ENCODE results near the gene TBC1D3B. TPM values are rescaled to one million over a fixed set of nuclear protein-coding genes. Genes with fewer than 3 reads are reported as not detected.

TBC1D3B gene
- total and polyA plus RNA-seq, 2 of the 13 experiments (the other 11 are each of a cell fraction or from before 2014, with no cell fraction given): 1.1 to 1.8 TPM

DNA sequence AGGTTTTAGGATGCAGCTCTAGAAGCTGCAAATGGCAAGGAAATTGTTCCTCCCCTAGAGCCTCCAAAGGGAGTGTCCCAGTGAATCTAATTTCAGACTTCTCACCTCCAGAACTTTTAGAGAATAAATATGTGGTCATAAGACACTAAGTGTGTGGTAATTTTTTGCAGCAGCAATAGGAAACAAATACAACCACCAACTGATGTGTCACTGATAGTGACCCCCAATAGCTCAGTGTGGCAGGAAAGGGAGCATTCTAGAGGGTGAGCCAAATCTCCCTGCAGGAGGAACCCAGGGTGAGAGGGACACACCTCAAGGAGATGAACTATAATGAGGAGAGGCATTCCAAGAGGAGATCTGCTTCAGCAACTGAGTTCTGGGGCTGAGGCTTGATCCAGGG is 38.5 kb upstream of the TBC1D3B start:
- H4K20me1 ChIP-seq (ENCODE audit: insufficient read depth, low read length): no peaks in the 10 kb centered on the region
- BruUV-seq (replicated peaks): no TSS peak
- H3K27me3 ChIP-seq (ENCODE audit: control insufficient read depth in 1 of 2, insufficient read depth in 2 of 2, low read length in 2 of 2): peaks cover 2 to 18% of the 10 kb centered on the region in 2 experiments; a peak in 4 of 5 replicates
- H3K4me3 ChIP-seq (replicated peaks in 1 of 3; ENCODE audit: insufficient read depth in 1 of 3, low read depth in 2 of 3, low read length in 3 of 3): no peak overlapping the region
- H3K4me1 ChIP-seq (ENCODE audit: insufficient read depth, low read length): no peaks in the 10 kb centered on the region
- DNase-seq (ENCODE audit: low spot score) (no peak), FAIRE-seq (no peak), ATAC-seq (no peak)
- H3K36me3 ChIP-seq (replicated peaks in 1 of 2; ENCODE audit: control insufficient read depth in 1 of 2, insufficient read depth in 2 of 2, low read length in 2 of 2): no peaks in the 10 kb centered on the region
- no peak overlapping the region for H3K4me2 ChIP-seq (ENCODE audit: low read depth, low read length)
- no peaks in the 10 kb centered on the region for H3K9me3 ChIP-seq (ENCODE audit: low read length)
- no peaks in the 10 kb centered on the region for H3K79me2 ChIP-seq (ENCODE audit: insufficient read depth, low read length)
- no peak overlapping the region for H3K9ac ChIP-seq (ENCODE audit: insufficient read depth, low read depth, low read length)
- in situ Hi-C loops (cut with HindIII; ENCODE audit: extremely low pct_ligation_motif_present, low pct_unique_long_range_greater_than_20kb) (no loop called here), intact Hi-C loops (cut with micrococcal nuclease; ENCODE audit: unreplicated experiment) (no loop called here)
- ChIA-PET CTCF (ENCODE audit: low intra/inter-chr PET ratio, low total read pairs) (no interaction called here), POLR2A (no interaction called here)
- no peak overlapping the region for H2AFZ ChIP-seq (ENCODE audit: low read length)
- H3K27ac ChIP-seq (ENCODE audit: extremely low read length, insufficient read depth, low read length): no peak overlapping the region
- TF ChIP-seq REXO4 (CRISPR knock-in tag; IDR thresholded peaks at IDR 0.05; ENCODE audit: borderline replicate concordance): no peak
- no peak for TF ChIP-seq ZNF263 (CRISPR knock-in tag; IDR thresholded peaks at IDR 0.05)
- no peak for TF ChIP-seq PHB2 (IDR thresholded peaks at IDR 0.05; ENCODE audit: partially characterized antibody)
- no peak for TF ChIP-seq NR3C1 (CRISPR knock-in tag; IDR thresholded peaks at IDR 0.05)
- no peak for TF ChIP-seq ZNF232 (CRISPR knock-in tag; IDR thresholded peaks at IDR 0.05; ENCODE audit: borderline replicate concordance)
- no peak for TF ChIP-seq MTF1 (CRISPR knock-in tag; IDR thresholded peaks at IDR 0.05)

DNA sequence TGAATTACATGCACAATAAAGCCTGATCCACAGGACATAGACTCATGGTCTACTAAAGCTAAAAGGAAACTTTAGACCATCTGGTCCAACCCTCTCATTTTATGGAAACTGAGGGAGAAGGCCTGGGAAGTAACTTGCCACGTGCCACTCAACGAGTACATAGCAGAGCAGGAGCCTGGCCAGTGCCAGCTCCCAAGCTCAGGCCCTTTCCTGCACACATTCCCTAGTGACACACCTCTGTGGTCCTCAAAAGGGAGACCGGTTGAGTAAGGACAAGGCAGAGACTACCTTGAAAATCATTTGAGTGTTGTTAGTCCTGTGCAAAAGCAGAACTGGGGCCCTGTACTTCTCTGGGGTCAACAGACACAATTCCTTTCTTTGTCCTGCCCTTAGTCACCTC is 37.3 kb upstream of the TBC1D3B start:
- Histone ChIP-seq H3K27me3 (ENCODE audit: control insufficient read depth in 1 of 2, insufficient read depth in 2 of 2, low read length in 2 of 2) (peaks cover 2 to 18% of the 10 kb centered on the region in 2 experiments; a peak in 4 of 5 replicates), H2AFZ (ENCODE audit: low read length) (no peak overlapping the region), H3K4me1 (ENCODE audit: insufficient read depth, low read length) (no peaks in the 10 kb centered on the region), H3K27ac (ENCODE audit: extremely low read length, insufficient read depth, low read length) (no peak overlapping the region), H3K9me3 (ENCODE audit: low read length) (no peaks in the 10 kb centered on the region), H3K4me3 (replicated peaks in 1 of 3; ENCODE audit: insufficient read depth in 1 of 3, low read depth in 2 of 3, low read length in 3 of 3) (no peak overlapping the region), H3K36me3 (replicated peaks in 1 of 2; ENCODE audit: control insufficient read depth in 1 of 2, insufficient read depth in 2 of 2, low read length in 2 of 2) (no peaks in the 10 kb centered on the region), H3K79me2 (ENCODE audit: insufficient read depth, low read length) (no peaks in the 10 kb centered on the region), H3K4me2 (ENCODE audit: low read depth, low read length) (no peak overlapping the region), H4K20me1 (ENCODE audit: insufficient read depth, low read length) (no peaks in the 10 kb centered on the region), H3K9ac (ENCODE audit: insufficient read depth, low read depth, low read length) (no peak overlapping the region)
- WGBS (ENCODE audit: low lambda C conversion rate): 9% methylated on average over 3 of the region's 3 CpGs
- FAIRE-seq: no peak
- POLR2A ChIA-PET: no interaction called here
- CTCF ChIA-PET (ENCODE audit: low intra/inter-chr PET ratio, low total read pairs): no interaction called here
- intact Hi-C loops (cut with micrococcal nuclease; ENCODE audit: unreplicated experiment) (no loop called here), in situ Hi-C loops (cut with HindIII; ENCODE audit: extremely low pct_ligation_motif_present, low pct_unique_long_range_greater_than_20kb) (no loop called here)
- no TSS peak for BruUV-seq (replicated peaks)
- no peak for TF ChIP-seq SP5 (CRISPR knock-in tag; IDR thresholded peaks at IDR 0.05; ENCODE audit: borderline replicate concordance, low read depth)
- TF ChIP-seq, protein P1, sequence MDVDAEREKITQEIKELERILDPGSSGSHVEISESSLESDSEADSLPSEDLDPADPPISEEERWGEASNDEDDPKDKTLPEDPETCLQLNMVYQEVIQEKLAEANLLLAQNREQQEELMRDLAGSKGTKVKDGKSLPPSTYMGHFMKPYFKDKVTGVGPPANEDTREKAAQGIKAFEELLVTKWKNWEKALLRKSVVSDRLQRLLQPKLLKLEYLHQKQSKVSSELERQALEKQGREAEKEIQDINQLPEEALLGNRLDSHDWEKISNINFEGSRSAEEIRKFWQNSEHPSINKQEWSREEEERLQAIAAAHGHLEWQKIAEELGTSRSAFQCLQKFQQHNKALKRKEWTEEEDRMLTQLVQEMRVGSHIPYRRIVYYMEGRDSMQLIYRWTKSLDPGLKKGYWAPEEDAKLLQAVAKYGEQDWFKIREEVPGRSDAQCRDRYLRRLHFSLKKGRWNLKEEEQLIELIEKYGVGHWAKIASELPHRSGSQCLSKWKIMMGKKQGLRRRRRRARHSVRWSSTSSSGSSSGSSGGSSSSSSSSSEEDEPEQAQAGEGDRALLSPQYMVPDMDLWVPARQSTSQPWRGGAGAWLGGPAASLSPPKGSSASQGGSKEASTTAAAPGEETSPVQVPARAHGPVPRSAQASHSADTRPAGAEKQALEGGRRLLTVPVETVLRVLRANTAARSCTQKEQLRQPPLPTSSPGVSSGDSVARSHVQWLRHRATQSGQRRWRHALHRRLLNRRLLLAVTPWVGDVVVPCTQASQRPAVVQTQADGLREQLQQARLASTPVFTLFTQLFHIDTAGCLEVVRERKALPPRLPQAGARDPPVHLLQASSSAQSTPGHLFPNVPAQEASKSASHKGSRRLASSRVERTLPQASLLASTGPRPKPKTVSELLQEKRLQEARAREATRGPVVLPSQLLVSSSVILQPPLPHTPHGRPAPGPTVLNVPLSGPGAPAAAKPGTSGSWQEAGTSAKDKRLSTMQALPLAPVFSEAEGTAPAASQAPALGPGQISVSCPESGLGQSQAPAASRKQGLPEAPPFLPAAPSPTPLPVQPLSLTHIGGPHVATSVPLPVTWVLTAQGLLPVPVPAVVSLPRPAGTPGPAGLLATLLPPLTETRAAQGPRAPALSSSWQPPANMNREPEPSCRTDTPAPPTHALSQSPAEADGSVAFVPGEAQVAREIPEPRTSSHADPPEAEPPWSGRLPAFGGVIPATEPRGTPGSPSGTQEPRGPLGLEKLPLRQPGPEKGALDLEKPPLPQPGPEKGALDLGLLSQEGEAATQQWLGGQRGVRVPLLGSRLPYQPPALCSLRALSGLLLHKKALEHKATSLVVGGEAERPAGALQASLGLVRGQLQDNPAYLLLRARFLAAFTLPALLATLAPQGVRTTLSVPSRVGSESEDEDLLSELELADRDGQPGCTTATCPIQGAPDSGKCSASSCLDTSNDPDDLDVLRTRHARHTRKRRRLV (CRISPR knock-in tag; IDR thresholded peaks at IDR 0.05): no peak
- no peak for TF ChIP-seq PCBP1 (IDR thresholded peaks at IDR 0.05; ENCODE audit: borderline replicate concordance, low read depth, low read length)
- TF ChIP-seq, protein P2, sequence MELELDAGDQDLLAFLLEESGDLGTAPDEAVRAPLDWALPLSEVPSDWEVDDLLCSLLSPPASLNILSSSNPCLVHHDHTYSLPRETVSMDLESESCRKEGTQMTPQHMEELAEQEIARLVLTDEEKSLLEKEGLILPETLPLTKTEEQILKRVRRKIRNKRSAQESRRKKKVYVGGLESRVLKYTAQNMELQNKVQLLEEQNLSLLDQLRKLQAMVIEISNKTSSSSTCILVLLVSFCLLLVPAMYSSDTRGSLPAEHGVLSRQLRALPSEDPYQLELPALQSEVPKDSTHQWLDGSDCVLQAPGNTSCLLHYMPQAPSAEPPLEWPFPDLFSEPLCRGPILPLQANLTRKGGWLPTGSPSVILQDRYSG (CRISPR knock-in tag; IDR thresholded peaks at IDR 0.05): no peak
- TF ChIP-seq PHF21A (CRISPR knock-in tag; IDR thresholded peaks at IDR 0.05): no peak
- ATAC-seq: no peak
- no peak for DNase-seq (ENCODE audit: low spot score)
